ENCODE data around the gene BLVRB.

Gene BLVRB

GRCh38 chr19:40415768-40416167, 49.8 kb downstream of the BLVRB start:
- no peaks in the 10 kb centered on the region for H3K36me3 Mint-ChIP-seq (ENCODE audit: low read depth)
- H3K27me3 Mint-ChIP-seq (ENCODE audit: low read depth) = no peaks in the 10 kb centered on the region
- no peak for TF ChIP-seq CTCF (IDR thresholded peaks at IDR 0.05; ENCODE audit: unreplicated experiment in 3 of 3)
- peak overlapping the region; percentile 68 to 87 (median 77) for H3K27ac Mint-ChIP-seq
- H3K4me1 Mint-ChIP-seq = peaks cover 40% of the 10 kb centered on the region
- peak overlapping the region in 1 of 3 experiments; percentile 10 for H3K4me3 Mint-ChIP-seq
- H3K9me3 Mint-ChIP-seq = no peaks in the 10 kb centered on the region

GRCh38 chr19:40414542-40415535, 50.7 kb downstream of the BLVRB start:
- Mint-ChIP-seq H3K9me3 (no peaks in the 10 kb centered on the region), H3K4me1 (peaks cover 38% of the 10 kb centered on the region), H3K27ac (peak overlapping the region; percentile 87 to 94 (median 93)), H3K27me3 (ENCODE audit: low read depth) (no peaks in the 10 kb centered on the region), H3K36me3 (ENCODE audit: low read depth) (no peaks in the 10 kb centered on the region), H3K4me3 (peak overlapping the region; percentile 43 to 72 (median 71))
- no peak for TF ChIP-seq CTCF (IDR thresholded peaks at IDR 0.05; ENCODE audit: unreplicated experiment in 3 of 3)

GRCh38 chr19:40413291-40413845, 52.2 kb downstream of the BLVRB start, which contains the start of gene PRX:
Gene PRX (minus strand): TSS chr19:40413378. CDS start chr19:40407932, 5,446 bp downstream.
- no peaks in the 10 kb centered on the region for H3K36me3 Mint-ChIP-seq (ENCODE audit: low read depth)

GRCh38 chr19:40412866-40413265, 52.7 kb downstream of the BLVRB start:
- no peak for TF ChIP-seq CTCF (IDR thresholded peaks at IDR 0.05; ENCODE audit: unreplicated experiment in 3 of 3)
- peak overlapping the region; percentile 19 to 75 (median 37) for H3K4me3 Mint-ChIP-seq
- no peaks in the 10 kb centered on the region for H3K36me3 Mint-ChIP-seq (ENCODE audit: low read depth)

More at GRCh38 chr19:40413291-40413845, 52.2 kb downstream of the BLVRB start, which contains the start of gene PRX:
- Mint-ChIP-seq H3K4me3 (peak within 1 kb of the TSS; percentile 19 to 75 (median 61)), H3K9me3 (no peaks in the 10 kb centered on the region), H3K27me3 (ENCODE audit: low read depth) (no peaks in the 10 kb centered on the region), H3K27ac (peak within 1 kb of the TSS; percentile 45 to 94 (median 81)), H3K4me1 (peaks cover 33% of the 10 kb centered on the region)
- TF ChIP-seq CTCF (IDR thresholded peaks at IDR 0.05; ENCODE audit: unreplicated experiment in 3 of 3) = no peak

GRCh38 chr19:40411958-40412499, 53.5 kb downstream of the BLVRB start:
- Mint-ChIP-seq H3K4me3 (no peak overlapping the region), H3K27me3 (ENCODE audit: low read depth) (no peaks in the 10 kb centered on the region), H3K9me3 (no peaks in the 10 kb centered on the region), H3K36me3 (ENCODE audit: low read depth) (no peaks in the 10 kb centered on the region), H3K27ac (no peak overlapping the region), H3K4me1 (peaks cover 21% of the 10 kb centered on the region)
- no peak for TF ChIP-seq CTCF (IDR thresholded peaks at IDR 0.05; ENCODE audit: unreplicated experiment in 3 of 3)

More at GRCh38 chr19:40412866-40413265, 52.7 kb downstream of the BLVRB start:
- Mint-ChIP-seq H3K4me1 (peaks cover 28% of the 10 kb centered on the region), H3K27me3 (ENCODE audit: low read depth) (no peaks in the 10 kb centered on the region), H3K9me3 (no peaks in the 10 kb centered on the region), H3K27ac (peak overlapping the region; percentile 45 to 94 (median 81))
